ENCODE data around the gene COL19A1.

GRCh38 chr6:70142034-70142433 lies 275.7 kb downstream of the COL19A1 start:
- TF ChIP-seq KAT7 (CRISPR knock-in tag; IDR thresholded peaks at IDR 0.05; ENCODE audit: borderline replicate concordance) (no peak), NR3C1 (CRISPR knock-in tag; IDR thresholded peaks at IDR 0.05) (no peak), SRSF1 (IDR thresholded peaks at IDR 0.05; ENCODE audit: low read depth, low read length) (no peak), TCF7L2 (IDR thresholded peaks at IDR 0.05; ENCODE audit: low read depth, low read length) (no peak)
- TF ChIP-seq, protein P1, sequence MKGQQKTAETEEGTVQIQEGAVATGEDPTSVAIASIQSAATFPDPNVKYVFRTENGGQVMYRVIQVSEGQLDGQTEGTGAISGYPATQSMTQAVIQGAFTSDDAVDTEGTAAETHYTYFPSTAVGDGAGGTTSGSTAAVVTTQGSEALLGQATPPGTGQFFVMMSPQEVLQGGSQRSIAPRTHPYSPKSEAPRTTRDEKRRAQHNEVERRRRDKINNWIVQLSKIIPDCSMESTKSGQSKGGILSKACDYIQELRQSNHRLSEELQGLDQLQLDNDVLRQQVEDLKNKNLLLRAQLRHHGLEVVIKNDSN (CRISPR knock-in tag; IDR thresholded peaks at IDR 0.05) = no peak
- TF ChIP-seq, protein P2, sequence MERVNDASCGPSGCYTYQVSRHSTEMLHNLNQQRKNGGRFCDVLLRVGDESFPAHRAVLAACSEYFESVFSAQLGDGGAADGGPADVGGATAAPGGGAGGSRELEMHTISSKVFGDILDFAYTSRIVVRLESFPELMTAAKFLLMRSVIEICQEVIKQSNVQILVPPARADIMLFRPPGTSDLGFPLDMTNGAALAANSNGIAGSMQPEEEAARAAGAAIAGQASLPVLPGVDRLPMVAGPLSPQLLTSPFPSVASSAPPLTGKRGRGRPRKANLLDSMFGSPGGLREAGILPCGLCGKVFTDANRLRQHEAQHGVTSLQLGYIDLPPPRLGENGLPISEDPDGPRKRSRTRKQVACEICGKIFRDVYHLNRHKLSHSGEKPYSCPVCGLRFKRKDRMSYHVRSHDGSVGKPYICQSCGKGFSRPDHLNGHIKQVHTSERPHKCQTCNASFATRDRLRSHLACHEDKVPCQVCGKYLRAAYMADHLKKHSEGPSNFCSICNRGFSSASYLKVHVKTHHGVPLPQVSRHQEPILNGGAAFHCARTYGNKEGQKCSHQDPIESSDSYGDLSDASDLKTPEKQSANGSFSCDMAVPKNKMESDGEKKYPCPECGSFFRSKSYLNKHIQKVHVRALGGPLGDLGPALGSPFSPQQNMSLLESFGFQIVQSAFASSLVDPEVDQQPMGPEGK (CRISPR knock-in tag; IDR thresholded peaks at IDR 0.05; ENCODE audit: borderline replicate concordance) = no peak
- TF ChIP-seq, protein P3, sequence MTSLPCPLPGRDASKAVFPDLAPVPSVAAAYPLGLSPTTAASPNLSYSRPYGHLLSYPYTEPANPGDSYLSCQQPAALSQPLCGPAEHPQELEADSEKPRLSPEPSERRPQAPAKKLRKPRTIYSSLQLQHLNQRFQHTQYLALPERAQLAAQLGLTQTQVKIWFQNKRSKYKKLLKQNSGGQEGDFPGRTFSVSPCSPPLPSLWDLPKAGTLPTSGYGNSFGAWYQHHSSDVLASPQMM (CRISPR knock-in tag; IDR thresholded peaks at IDR 0.05) = no peak
